CD4-positive, alpha-beta T cell treated with Interleukin-17A for 4 hours (primary cell): ENCODE measurements around the gene THSD7A.

ENCODE experiments used
- DNase-seq: peaks from one replicate; pipeline ENCODE4 v3.0.0-alpha.2; 2020; ENCODE audit warnings: mixed read lengths

THSD7A gene

GRCh38 chr7:11699666-11700065 lies 132.3 kb downstream of the THSD7A start:
- DNase-seq, result no peak

DNA sequence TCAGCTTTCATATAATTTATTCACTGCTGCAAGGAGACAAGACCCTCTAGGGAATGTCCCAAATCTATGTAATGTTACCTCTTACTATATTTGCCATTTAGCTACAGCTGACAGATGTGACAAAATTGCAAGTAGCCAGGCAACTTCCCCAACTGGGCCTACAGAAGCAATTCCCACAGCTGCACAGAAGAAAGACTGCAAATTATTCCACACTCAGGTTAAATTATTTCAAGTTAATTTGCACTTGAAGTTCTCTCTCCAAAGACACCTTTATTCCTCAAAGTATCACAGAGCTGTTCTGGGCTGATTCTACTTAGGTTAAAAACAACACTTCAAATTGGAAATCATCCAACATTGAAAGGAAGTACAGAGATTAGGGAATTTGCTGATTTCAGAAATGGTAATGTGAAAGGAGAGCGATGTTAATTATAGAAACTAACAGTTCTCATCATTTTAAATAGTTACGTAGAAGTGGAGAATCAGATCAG lies 133.6 kb downstream of the THSD7A start:
- no peak for DNase-seq

DNA sequence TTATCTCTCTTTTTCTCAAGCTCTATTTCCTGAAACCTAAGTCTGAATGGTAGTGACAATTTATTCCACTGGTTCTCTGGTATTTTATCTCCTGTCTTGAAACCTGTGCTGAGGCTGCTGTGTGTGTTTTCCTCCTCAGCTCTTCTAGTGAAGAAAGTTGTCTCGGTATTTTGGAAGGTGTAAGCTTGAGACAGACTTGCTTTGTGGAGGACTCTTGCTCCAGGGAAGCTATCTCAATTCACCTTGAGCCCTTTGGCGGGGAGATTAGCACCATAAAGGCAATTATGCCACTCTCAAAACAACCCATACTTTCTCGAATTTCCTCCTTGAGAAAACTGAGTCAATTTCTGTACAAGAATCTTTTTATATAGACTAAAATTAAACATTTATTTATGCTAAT lies 141.6 kb downstream of the THSD7A start:
- DNase-seq, result no peak

DNA sequence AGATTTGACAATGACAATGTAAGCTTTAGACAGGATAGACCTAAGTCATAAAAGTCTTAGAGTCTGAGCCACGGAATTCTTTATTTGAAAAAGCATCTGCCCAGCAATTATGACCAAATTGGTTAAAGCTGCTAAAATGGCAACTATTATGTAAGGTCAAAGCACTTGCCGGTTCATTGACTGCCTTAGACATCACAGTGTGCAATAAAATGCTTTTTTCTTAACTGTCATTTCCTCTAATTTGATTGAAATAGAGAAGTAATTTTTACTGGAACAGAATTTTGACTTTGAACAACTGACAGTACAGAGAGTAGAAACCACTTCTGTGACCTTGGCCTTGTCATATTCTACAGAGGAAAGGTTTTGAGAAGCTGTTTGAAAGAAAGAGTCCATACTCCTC lies 142.9 kb downstream of the THSD7A start:
- DNase-seq, result no peak

DNA sequence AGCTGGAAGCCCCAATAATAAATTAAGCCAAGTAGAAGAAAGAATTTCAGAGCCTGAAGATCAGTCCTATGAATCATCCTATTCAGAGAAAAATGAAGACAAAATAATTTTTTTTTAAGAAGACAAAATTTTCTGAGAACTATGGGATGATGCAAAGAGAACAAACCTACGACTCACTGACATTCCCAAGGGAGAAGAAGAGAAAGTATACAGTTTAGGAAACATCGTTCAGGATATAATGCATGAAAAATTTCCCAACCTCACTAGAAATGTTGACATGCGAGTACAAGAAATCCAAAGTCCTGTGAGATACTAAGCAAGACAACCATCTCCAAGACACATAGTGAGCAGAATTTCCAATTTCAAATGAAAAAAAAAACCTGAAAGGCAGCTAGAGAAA lies 150.5 kb downstream of the THSD7A start:
- no peak for DNase-seq

GRCh38 chr7:11675163-11675562 lies 156.8 kb downstream of the THSD7A start:
- no peak for DNase-seq

DNA sequence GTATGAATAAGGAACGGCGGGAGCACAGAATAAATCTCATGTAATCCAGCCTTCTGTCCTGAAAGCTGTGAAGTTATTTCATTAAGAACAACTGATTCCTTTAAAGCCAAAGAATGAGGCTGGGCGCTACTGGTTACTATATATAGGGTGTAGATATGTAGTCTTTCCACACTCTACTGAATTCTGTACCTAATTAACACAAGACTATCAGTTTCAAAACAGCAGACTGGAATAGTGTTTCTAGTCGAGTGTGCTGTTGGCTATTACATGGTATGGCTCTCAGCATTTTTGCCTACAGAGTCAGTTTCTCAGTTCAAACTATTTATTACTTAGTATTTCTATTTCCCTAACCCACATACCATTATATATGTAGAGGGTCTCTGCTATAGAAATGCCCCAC lies 163.3 kb downstream of the THSD7A start:
- no peak for DNase-seq

DNA sequence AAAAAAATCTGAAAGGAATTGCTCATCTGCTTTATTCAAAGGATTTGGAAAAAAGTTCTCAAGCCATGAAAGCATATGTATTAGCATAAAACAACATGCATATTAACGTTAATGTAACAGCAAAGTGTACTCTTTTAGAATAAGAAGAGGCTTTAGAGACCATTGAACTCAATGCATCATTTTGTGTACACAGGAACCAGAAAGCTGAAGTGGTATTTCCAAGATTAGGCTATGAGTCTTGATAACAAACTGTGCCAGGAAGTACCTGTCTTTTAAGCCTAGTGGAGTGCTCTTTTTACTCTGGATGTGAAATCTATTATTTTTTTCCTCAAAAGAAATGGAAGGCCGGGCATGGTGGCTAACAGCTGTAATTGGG lies 164.2 kb downstream of the THSD7A start:
- DNase-seq, result no peak

DNA sequence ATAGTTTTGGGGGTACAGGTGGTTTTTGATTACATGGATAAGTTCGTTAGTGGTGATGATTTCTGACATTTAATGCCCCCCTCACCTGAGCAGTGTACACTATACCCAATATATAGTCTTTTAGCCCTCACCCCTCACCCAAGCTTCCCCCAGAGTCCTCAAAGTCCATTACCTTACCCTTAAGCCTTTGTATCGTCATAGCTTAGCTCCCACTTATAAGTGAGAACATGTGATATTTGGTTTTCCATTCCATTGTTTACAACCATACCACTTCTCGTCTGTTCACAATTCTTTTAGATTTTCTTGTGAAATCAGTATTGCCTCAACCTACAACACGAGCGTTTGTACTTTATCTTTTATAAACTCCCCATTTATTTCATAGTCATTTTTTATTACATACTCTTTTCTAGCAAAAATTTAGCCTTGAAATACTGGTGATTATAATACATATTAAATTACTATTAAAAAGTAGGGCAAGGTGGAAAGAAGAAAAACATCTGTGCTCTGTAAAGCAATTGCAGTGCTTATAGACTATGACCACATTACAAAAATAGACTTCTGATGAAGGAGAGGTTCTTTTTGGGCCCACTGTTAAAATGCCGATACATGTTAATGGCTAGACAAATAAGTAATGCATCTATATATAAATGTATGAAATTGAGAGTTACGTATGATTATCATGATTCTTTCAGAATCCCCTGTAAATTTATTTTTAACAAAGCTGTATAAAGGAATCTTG lies 164.8 kb downstream of the THSD7A start:
- no peak for DNase-seq

- no peak for DNase-seq
These were observed 166.6 kb downstream of the THSD7A start for GRCh38 chr7:11665357-11665756.

DNA sequence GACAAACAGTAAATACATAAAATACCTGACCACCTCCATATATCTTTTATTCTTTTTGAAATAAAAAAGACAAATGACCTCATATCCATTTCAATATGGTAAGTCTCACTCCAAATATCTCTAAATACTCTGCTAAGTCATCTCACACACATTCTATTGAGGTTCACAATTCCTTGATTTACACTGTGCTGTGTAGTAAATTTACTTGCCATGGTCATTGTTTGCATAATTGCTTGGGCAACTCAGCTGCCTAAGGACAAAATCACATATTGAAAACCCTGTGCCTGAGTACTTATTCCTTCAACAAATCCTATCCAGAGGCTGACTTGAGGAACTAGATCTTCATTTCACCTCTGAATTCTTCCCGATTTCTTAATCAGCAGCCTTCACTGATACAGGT lies 176.4 kb downstream of the THSD7A start:
- no peak for DNase-seq

- no peak for DNase-seq
These were observed 176.8 kb downstream of the THSD7A start for GRCh38 chr7:11655163-11655562.

- DNase-seq, result no peak
These were observed 181.5 kb downstream of the THSD7A start for GRCh38 chr7:11650500-11650899.

DNA sequence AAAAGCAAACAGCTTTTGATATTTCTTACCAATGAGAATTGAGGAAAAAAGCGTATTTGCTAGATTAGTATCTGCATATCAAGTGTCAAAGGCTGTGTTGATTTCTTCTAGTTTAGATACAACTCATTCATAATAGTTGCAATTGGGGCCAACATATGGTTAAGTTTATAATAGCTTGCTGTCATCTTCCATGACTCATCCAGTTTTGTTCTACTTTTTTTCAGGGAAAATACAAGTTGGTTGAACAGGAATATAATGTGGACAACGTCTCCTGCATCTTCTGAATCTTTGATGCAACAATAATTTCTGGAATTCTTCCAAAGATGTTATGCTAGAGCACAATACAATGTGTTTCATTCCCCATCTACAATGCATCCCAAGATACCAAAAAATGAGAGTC lies 182.0 kb downstream of the THSD7A start:
- no peak for DNase-seq

DNA sequence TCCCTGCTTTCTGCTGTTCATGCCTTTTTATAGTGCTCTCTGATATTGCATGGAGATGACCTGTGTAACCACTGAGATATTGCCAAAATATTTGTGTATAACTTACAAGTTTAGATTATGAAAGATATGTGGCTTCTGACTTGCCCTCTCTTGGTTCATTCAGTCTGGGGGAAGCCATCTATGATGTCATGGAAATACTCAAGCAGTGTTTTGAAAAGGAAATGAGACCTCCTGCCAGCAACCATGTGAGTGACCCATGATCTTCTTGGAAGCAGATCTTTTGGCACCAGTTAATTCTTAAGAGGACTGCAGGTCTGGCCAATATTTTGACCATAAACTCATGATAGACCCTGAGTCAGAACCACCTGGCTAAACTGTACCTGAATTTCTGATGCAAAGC lies 183.0 kb downstream of the THSD7A start:
- DNase-seq, result no peak

GRCh38 chr7:11648101-11648500 lies 183.9 kb downstream of the THSD7A start:
- no peak for DNase-seq

DNA sequence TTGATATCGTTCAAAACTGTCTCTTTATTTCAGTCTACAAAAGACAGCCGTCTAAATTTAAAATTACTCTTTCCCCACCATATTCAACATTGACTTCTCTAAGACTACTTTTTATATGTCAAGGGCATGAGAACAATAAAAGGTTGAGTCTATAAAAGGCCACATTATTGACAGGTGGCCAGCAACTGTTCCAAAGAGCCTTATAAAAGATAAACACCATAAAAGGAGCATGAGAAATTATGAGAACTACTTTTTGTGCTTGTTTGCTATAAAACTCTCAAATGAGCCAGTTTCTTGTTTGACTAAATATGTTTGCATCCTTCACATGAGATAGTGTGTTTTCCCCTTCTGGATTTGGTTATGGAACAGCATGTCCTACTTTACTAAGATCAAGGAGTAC lies 189.2 kb downstream of the THSD7A start:
- no peak for DNase-seq

DNA sequence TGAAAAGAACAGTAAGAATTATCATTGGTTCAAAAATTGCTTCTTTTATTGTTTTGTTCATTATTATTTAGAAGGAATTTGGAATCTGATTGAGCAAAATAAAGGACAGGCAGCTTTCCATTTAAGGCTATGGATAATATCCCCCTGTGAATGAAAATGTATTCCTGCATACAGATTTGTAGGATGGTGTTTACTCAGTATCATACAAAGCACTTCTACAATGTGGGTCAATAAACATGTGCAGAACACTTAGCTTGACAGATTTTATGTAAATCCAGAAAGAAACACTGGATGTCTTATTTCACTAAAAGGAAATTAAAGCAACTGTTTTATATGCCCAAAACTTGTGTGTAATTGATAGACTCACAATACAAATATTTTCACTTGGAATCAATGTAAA lies 189.7 kb downstream of the THSD7A start:
- DNase-seq, result no peak

DNA sequence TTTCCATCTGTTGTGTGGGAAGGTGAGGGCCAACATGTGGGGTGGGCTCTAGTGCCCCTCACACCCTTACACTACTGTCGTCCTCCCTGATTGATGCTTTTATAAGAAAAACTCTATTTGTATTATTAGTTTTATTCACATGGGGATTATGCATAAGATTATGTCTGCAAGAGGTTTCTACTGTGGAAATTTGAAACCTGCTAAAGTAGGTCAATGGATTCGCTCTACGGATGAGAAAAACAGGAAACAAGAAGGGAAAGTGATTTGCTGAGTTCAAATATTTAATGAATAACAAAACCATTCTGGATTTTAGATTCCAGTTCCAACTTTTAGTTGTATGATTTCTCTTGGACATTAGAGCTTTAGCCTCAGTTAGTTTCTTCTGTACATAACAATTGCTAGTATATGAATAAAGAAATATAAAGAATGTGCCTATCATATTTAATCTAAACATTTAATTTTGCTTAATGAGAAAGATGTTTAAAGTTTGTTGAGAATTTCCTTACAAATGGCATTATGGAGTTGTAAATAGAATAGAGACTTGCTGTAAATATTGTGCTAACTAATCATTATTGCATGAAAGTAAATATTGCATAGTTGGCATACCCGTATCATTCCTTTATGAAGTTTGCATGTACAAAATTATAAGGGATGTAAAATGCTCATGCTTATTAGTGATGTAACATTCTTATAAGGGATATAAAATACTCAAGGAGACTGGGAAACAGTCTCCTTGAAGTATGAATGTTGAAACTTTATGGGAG lies 193.8 kb downstream of the THSD7A start:
- DNase-seq, result no peak

GRCh38 chr7:11636274-11636673 lies 195.7 kb downstream of the THSD7A start:
- no peak for DNase-seq

DNA sequence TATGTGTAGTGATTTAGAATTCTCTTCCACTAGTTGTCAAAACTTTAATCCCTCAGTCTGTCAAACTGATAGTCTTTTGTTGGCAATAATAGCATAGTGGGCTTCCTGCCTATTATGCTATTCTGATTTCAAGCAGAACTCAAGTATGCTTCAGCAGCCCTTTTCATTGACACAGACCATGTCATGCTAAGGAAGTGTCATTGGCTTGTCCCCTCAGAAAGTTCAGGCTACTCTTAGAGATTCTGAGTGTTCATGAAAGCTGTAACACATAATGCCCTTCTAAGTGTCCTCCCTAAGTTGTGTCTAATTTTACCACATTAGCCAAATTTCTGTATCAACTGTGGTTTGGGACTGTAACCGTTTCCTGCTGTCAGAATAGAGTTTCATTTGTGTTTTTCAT lies 198.7 kb downstream of the THSD7A start:
- DNase-seq, result no peak

GRCh38 chr7:11630355-11630754 lies 201.6 kb downstream of the THSD7A start:
- DNase-seq, result no peak

GRCh38 chr7:11625669-11626068 lies 206.3 kb downstream of the THSD7A start:
- DNase-seq, result no peak

DNA sequence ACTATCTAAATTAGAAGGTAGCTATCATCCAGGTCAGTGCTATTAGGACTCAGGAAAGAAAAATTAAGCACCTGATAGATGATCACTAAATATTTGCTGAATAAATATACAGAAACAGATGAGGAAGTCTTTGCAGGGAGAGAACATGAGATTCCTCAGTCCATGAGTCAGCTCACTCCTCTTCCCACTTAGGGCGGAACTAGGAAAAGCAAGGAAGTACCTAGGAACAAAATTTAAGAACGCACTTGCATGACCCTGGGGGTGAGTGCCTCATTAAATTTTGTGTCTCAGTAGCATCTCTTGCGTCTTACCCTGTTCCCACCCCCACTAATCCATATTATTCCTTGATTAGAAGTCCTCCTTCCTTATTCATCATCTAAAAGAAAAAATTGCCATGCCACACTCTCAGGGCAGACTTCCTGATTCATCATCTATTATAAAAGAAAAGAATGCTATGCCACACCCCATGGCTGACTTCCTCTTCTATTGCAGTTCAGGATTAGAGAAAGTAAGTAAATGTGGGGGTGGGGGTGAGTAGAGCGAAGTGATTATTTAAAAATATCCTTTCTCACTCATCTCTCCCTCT lies 208.8 kb downstream of the THSD7A start:
- no peak for DNase-seq
